GM19372 (cell line): Measurements from ENCODE around the gene PRG3.
A peak's percentile ranks its signal among the peaks of the same experiment; 100 is the strongest.
"Not testable (repeated sequence)": the region's sequence is repeated elsewhere in the genome, so short reads cannot be mapped to it uniquely, and the experiment has no call there.

Source experiments
- ATAC-seq: cut with Tn5 transposase; IDR thresholded peaks from one replicate; pipeline ENCODE4 v1.9.1; 2021; ENCODE audit warnings: mild to moderate bottlenecking, low read depth, moderate library complexity; ENCODE audit not compliant: unreplicated experiment

The PRG3 gene

GRCh38 chr11:57409321-57410100, 28.6 kb upstream of the PRG3 start:
- no peak for ATAC-seq

DNA sequence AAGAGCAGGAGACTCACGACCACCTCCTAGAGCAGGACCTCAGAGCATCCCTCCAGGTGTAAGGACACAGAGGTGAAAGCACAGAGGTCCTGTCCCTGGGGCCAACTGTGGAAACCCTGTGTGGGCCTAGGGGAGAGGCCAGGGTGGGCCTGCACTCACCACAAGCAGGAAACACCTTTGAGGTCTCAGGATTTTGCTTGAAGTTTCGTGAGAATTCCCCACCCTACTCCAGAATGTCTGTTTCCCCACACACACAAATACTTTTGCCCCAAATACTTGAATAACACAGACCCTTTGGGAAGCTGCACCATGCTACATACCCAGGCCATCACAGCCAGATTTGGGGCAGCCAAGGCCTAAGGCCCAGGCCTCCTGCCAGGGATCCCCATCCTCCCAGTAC, 27.8 kb upstream of the PRG3 start:
- ATAC-seq: no peak

DNA sequence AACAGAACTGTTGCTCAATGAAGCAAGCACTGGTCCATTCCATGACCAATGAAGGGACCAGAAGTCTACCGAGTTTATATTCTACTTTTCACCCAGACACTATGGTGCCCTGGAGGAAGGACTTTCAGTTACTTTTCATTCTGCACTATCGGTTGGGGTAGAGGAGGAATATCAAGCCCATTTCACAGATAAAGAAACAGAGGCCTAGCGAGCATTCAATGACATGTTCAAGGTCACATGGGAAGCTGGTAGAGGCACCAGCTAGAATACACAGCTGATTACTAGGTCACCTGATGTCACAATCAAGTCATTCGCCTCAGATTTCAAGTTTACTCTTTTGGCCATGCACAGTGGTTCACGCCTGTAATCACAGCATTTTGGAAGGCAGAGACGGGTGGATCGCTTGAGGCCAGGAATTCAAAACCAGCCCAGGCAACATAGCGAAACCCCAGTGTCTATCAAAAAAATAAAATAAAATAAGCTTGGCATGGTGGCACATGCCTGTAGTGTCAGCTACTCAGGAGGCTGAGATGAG, 27.1 kb upstream of the PRG3 start:
- no peak for ATAC-seq

DNA sequence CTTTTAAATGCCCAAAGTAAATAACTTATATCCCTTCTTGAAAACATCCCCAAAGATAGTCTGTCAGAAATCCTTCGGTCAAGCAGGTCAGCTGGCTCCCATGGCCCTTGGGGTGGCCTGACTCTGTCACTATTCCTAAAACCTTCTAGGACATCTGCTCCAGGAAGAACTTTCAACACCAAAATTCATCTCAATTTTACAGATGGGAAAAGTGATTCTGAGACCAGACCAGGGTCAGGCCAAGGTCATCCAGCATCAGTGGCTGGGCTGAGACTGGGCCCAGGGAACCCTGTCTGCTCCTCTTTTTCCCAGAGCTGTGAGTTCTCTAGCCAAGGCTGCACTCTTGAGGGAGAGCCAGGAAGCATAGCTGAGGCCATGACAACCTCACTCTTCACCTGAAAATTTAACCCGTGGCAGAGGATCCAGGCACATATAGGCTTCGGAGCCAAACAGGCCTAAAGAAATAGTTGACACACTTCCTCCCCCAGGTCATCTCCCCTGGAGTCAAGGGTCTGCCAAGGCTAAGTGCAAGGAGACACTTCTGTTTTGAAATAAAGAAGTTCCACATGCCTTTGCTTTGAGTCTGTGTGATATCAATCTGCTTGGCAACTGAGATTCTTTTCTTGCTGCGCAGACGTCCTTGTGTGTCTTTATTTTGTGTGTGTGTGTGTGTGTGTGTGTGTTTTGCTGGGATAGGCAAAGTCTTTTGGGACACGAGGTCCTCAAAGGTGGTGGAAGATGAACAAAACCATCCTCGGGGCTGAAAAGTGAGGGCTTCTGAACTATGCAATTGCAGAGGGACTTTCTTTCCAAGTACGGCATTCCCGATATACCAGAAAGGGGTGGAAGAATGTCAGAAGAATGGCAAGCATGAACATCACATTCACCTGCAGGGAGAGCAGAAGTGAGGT, 26.3 kb upstream of the PRG3 start:
- ATAC-seq: no peak

GRCh38 chr11:57406337-57406904, 25.5 kb upstream of the PRG3 start:
- peak; percentile 76 for ATAC-seq

DNA sequence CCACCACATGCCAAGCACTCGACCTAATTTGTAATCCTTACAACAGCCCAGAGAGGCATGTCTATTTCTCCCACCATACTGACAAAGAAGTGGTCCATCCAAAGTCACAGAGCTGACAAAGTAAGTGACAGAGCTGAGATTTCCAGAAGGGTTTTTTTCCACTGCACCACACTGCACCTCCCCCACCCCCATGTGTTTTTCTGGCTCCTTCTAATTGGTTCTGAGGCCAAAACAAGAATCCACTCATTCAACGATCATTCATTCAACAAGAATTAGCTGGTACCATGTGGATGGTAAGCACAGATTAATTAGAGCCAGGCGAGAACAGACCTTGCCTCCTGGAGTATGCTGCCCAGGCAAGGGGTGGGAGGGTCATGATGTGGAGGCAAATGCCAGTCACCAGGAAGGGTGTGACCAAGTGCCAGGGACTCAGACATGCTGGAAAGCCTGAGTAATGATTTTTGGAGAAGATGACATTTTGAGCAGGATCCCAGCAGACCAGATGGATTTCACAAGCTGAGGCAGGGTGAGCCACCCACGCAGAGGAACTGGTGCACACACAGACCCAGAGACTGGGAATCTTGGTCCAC, 24.4 kb upstream of the PRG3 start:
- ATAC-seq: no peak

DNA sequence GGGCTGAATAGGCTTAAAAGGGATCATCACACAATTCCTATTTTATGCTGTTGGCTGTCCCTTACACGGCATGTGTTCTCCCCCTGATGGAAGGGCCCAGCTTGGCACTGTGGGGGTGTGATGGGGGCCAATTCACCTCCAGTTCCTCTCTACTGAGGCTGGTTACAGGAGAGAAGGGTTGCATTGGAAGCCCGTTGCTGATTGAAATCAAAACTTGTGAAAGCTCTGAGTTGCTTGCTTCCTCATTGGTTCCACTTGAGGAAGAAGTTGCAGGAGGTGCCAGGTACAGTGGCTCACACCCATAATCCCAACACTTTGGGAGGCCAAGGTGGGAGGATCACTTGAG, 22.8 kb upstream of the PRG3 start:
- no peak for ATAC-seq

DNA sequence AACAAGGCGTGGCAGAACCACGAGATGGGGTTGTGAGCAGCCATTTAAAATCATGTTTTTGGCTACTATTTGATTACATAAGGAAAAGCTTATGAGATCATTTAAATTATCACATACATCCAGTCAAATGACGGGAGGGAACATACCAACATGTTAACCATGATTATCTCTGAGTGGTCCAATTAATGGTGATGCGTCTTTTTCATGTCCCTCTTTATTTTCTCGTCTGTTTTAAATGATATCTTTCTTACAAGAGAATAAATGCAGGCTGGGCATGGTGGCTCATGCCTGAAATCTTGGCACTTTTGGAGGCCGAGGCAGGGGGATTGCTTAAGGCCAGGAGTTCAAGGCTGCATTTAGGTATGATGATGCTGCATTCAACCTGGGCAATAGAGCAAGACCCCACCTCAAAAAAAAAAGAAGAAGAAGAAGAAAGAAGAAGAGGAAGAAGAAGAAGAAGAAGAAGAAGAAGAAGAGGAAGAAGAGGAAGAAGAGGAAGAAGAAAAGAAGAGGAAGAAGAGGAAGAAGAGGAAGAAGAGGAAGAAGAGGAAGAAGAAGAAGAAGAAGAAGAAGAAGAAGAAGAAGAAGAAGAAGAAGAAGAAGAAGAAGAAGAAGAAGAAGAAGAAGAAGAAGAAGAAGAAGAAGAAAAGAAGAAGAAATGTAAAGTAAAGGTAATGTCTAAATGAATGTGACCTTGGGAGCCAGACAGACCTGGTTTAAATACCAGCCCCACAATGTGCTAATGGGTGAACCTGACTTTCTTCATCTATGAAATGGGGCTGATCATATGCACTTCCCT, 22.3 kb upstream of the PRG3 start:
- ATAC-seq: not testable (repeated sequence)

DNA sequence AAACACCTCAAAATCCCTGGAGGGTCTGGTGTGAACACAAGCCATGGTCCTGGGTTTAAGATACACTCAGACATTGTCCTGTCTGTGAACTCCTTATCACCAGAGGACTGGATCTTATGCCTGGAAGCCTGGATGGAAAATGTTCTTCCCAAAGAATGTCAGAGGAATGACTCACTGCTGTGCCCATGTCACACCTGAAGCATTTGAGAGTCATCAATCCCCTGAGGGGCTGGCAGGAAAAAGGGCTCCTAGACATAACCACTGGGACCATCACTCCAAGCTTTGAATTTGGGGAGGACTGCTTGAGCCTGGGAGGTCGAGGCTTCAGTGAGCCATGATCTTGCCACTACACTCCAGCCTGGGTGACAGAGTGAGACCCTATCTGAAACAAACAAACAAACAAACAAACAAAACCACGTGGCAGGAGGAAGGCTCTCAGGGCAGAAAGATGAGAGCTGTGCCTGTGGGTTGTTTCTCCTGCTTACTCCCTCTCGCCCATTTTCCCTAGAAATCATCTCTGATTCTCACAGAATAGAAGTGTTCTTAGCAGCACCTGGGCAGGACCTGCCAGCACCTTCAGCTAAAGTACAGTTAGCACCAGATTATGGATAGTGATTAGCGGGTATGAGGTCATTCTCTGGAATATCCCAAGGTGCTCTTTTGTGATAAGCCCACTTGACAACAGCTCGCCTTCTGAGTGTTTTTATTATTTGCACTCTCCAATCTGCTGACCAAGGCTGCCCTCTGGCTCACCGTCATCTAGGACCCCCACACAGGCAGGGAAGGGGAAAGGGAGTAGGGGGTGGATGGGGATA, 21.4 kb upstream of the PRG3 start:
- ATAC-seq: no peak

DNA sequence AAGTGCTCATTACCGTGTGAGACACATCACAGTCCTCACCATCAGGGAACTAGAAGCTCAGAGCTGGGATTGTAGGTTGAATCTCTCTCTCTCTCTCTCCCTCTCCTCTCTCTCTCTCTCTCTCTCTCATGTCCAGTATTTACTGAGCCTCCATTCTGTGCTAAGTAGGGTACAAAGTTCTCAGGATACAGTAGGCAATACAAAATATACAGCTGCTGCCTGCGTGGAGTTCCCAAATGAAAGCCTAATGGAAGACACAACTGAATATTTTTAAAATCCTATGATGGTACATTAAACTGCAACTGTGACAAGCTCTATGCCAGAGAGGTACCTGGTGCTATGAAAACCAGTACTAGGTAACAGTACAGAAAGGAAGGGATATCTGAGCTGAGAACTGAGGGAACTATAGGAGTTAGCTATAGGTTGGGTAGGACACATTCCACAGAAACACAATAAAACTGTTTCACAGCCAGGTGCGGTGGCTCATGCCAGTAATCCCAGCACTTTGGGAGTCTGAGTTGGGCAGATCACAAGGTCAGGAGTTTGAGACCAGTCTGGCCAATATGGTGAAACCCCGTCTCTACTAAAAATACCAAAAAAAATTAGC, 19.1 kb upstream of the PRG3 start:
- no peak for ATAC-seq

DNA sequence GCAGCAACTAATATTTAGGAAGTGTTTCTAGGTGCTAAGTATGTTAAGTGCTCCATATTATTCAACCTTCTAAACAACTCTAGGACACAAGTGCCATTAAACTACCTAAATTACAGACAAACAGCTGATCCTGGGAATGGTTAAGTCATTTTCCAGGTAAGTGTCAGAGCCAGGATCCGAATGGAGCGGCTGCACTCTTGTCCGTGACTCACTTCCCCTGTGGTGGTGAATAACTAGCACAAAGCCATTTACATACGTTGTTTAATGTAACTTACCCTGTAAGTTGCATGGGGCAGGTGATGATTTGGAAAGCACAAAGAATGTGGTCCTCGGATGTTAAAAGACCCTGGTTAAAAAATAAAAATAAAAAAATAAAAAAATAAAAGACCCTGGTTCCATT, 18.3 kb upstream of the PRG3 start:
- ATAC-seq: no peak

GRCh38 chr11:57397394-57397990, 16.5 kb upstream of the PRG3 start:
- no peak for ATAC-seq

GRCh38 chr11:57396744-57397143, 15.8 kb upstream of the PRG3 start:
- ATAC-seq: no peak

GRCh38 chr11:57395905-57396623, 15.1 kb upstream of the PRG3 start:
- ATAC-seq: no peak

DNA sequence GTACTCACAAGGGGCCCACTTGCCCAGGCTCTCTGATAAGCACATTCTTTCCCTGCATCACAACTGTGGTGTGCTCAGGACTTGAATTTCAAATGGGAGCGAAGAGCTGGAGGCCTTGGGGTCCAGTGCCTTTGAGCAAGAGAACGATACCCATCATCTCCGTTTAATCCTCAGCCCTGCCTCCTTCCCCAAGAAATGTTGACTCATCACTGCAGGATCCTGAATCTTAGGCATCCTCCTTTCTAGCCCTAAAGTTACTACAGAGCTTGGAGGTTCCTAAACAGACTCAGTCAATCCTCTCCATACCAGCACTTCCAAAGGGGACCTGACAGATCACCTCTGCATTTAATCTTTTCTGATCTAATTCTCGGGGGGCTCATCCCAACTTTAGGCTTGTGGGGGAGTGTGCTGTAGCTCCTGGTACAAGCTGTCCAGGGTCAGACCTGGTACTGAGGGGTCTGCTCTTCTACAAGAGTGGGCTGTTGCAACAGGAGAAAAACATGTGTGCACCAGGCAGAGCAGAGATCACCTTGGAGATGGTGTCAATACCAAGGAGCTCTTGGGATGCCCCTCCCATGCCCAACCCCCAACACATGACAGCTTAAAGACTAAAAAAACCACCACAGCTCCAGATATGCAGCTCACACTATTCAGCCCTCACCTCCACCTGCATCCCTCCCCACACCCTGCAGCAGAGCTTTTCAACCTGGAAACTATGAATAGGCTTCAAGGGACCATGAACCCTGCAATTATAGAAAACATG, 13.4 kb upstream of the PRG3 start:
- ATAC-seq: no peak

DNA sequence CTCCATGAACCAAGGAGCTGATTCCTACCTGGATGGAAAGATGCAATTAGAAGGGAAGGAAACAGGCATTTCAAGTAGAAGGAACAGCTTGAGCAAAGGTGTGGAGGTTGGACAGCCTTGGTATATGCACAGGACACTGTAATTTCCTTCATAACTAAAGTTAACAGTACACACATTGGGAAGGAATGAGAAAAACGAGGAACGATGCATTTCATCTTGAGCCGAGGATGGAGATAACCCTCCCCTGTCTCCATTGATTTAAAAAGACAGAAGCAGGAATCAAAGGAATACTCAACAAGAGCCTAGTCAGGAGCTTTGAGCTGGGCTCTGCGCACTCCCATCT, 11.8 kb upstream of the PRG3 start:
- ATAC-seq: no peak

GRCh38 chr11:57392066-57392762, 11.3 kb upstream of the PRG3 start:
- no peak for ATAC-seq
